Stomach (tissue), 9 donors: ENCODE measurements around the gene AP1M2. TPM values are rescaled to one million over a fixed set of nuclear protein-coding genes. Genes with fewer than 3 reads are reported as not detected.
A peak's percentile ranks its signal among the peaks of the same experiment; 100 is the strongest.

Source experiments
- DNase-seq, 2 donors: peaks; one replicate each; pipeline versions ENCODE4 v3.0.0 to v3.0.0-alpha.2; 2013 to 2019
- H3K27ac ChIP-seq, 5 donors: fragments of 200-600 bp in 4 of 5; sonication (generic) in 4 of 5; one replicate each; pipeline ENCODE4 v1.5.1; 2013 to 2019; ENCODE audit warnings: mild to moderate bottlenecking in 1 of 5, moderate library complexity in 1 of 5
- H3K27me3 ChIP-seq, 3 donors: fragments of 200-600 bp; sonication (generic); one replicate each; pipeline ENCODE4 v1.5.1; 2017 to 2019; ENCODE audit warnings: mixed run types in 1 of 3
- H3K36me3 ChIP-seq, 4 donors: fragments of 200-600 bp; sonication (generic); 1 replicate in 3 of 4; 2 replicates in 1 of 4; pipeline ENCODE4 v1.5.1; 2016 to 2019
- H3K4me1 ChIP-seq, 4 donors: fragments of 200-600 bp; sonication (generic); one replicate each; pipeline ENCODE4 v1.5.1; 2016 to 2019
- H3K4me3 ChIP-seq, 4 donors: fragments of 200-600 bp; sonication (generic) in 3 of 4; one replicate each; pipeline ENCODE4 v1.5.1; 2016 to 2019; ENCODE audit warnings: mild to moderate bottlenecking in 1 of 4
- H3K9me3 ChIP-seq, 4 donors: fragments of 200-600 bp; sonication (generic); one replicate each; pipeline ENCODE4 v1.5.1; 2016 to 2019
- EP300 ChIP-seq: sonication (generic); formaldehyde crosslinking; IDR thresholded peaks from one replicate; pipeline ENCODE4 v1.6.1; 2017; ENCODE audit warnings: antibody characterized with exemption
- POLR2A ChIP-seq, 4 donors: fragments of 450-650 bp; IDR thresholded peaks; one replicate each; pipeline ENCODE4 v1.6.1; 2016; ENCODE audit warnings: antibody characterized with exemption in 4 of 4, control low read depth in 2 of 4, mild to moderate bottlenecking in 1 of 4, moderate library complexity in 1 of 4
- POLR2AphosphoS5 ChIP-seq, 3 donors: sonication (generic); formaldehyde crosslinking; IDR thresholded peaks; one replicate each; pipeline ENCODE4 v1.6.1; 2016; ENCODE audit warnings: antibody characterized with exemption in 3 of 3
- WGBS, 5 donors: extraction: QIAGEN DNeasy Blood & Tissue Kit in 3 of 5; methylation state at CpG; one replicate each; pipeline versions ENCODE4 v1.1.5 to v1.1.7; 2013 to 2018; 5-methylcytosine and 5-hydroxymethylcytosine counted together
- intact Hi-C: fragments of 100-400 bp; cut with DNase I; formaldehyde crosslinking; loops from one replicate; pipeline ENCODE4 v1.15.1; 2023; ENCODE audit warnings: low total_unique reads
- polyA plus RNA-seq, 3 donors: library from polyadenylated mRNA; stranded (reverse); fragments of 200-250 nt; gene quantifications; one replicate each; pipeline ENCODE4 v1.2.3, GENCODE V29; 2013
- total RNA-seq, 5 donors: library from RNA; depleted of rRNA; stranded (reverse); fragments of >200 nt; gene quantifications; one replicate each; pipeline versions ENCODE4 v1.1.0 to v1.2.3, GENCODE V29; 2014 to 2016
- TF ChIP-seq, protein P1 (sequence below), 7 experiments: fragments of 450-650 bp in 4 of 7; fragments of 200-600 bp in 3 of 7; sonication (generic) in 3 of 7; IDR thresholded peaks; one replicate each; pipeline ENCODE4 v1.5.1; 2016 to 2019; ENCODE audit warnings: antibody characterized with exemption in 7 of 7, control low read depth in 2 of 7, mild to moderate bottlenecking in 1 of 7
- donor health status: healthy with polysubstance abuse.
- donor health status: Bipolar disorder and iron deficiency.
- donor health status: healthy.

AP1M2 gene
- total and polyA plus RNA-seq, 8 donors = 11.7 to 687 (median 68.3) TPM

GRCh38 chr19:10600149-10600548 is 13.0 kb upstream of the AP1M2 start:
- DNase-seq = no peak
- TF ChIP-seq EP300 = no peak
- TF ChIP-seq POLR2A (IDR thresholded peaks at IDR 0.05) = no peak
- TF ChIP-seq, protein P1, sequence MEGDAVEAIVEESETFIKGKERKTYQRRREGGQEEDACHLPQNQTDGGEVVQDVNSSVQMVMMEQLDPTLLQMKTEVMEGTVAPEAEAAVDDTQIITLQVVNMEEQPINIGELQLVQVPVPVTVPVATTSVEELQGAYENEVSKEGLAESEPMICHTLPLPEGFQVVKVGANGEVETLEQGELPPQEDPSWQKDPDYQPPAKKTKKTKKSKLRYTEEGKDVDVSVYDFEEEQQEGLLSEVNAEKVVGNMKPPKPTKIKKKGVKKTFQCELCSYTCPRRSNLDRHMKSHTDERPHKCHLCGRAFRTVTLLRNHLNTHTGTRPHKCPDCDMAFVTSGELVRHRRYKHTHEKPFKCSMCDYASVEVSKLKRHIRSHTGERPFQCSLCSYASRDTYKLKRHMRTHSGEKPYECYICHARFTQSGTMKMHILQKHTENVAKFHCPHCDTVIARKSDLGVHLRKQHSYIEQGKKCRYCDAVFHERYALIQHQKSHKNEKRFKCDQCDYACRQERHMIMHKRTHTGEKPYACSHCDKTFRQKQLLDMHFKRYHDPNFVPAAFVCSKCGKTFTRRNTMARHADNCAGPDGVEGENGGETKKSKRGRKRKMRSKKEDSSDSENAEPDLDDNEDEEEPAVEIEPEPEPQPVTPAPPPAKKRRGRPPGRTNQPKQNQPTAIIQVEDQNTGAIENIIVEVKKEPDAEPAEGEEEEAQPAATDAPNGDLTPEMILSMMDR (IDR thresholded peaks at IDR 0.05) = no peak
- no peak for TF ChIP-seq POLR2AphosphoS5 (IDR thresholded peaks at IDR 0.05)
- H3K4me3 ChIP-seq = no peak overlapping the region
- 94 to 97% (median 95%) methylated on average over 5 of the region's 5 CpGs for WGBS, 5 donors
- no peak overlapping the region for H3K27ac ChIP-seq
- no peaks in the 10 kb centered on the region for H3K9me3 ChIP-seq
- H3K27me3 ChIP-seq = no peaks in the 10 kb centered on the region
- H3K4me1 ChIP-seq = peaks cover 23 to 52% (median 46%) of the 10 kb centered on the region in 4 donors
- no peaks in the 10 kb centered on the region for H3K36me3 ChIP-seq
- intact Hi-C loops = no loop called here

DNA sequence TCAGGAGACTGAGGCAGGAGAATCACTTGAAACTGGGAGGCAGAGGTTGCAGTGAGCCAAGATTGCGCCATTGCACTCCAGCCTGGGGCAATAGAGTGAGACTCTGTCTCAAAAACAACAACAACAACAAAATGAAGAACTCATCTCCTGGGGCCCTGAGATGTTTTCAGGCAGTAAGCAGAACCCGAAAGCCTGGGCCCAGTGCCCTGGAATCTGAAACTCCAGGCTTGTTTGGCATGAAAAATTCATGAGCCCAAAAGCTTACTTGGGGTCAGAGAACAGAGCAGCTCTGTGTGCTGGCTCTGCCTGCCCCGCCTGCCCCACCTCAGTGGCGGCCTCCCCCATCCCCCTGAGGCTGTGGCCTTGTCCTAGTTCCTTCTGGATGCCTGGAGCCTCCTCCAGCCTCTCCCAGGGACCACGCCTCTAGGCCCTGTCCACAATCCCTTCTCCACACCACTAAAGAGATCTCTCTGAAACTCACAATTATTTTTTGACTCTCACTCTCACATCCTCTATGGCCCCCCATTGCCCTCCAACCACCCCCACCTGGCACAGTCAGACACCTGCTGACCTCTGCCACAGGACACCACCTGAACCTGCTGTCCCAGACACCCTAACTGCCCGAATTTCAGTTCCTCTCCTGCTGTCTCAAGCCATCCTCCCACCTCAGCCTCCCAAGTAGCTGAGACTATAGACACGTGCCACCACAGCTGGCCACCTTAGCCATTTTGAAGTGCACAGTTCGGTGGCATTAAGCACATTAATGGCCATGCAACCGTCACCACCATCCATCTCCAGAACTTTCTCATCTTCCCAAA is 6.9 kb upstream of the AP1M2 start:
- no peaks in the 10 kb centered on the region for H3K9me3 ChIP-seq
- DNase-seq = no peak
- H3K27ac ChIP-seq = peak overlapping the region in 3 of 5 donors; percentile 35 to 75 (median 36)
- peaks cover 0 to 40% (median 31%) of the 10 kb centered on the region in 4 donors for H3K4me1 ChIP-seq
- H3K36me3 ChIP-seq = no peaks in the 10 kb centered on the region
- intact Hi-C loops = no loop called here
- H3K27me3 ChIP-seq = peaks cover 0 to 3% (median 0%) of the 10 kb centered on the region in 3 donors
- TF ChIP-seq POLR2A (IDR thresholded peaks at IDR 0.05) = no peak
- no peak for TF ChIP-seq EP300
- TF ChIP-seq, protein P1 (IDR thresholded peaks at IDR 0.05) = no peak
- no peak for TF ChIP-seq POLR2AphosphoS5 (IDR thresholded peaks at IDR 0.05)
- no peak overlapping the region for H3K4me3 ChIP-seq
- 56 to 73% (median 68%) methylated on average over 9 of the region's 9 CpGs for WGBS, 5 donors

DNA sequence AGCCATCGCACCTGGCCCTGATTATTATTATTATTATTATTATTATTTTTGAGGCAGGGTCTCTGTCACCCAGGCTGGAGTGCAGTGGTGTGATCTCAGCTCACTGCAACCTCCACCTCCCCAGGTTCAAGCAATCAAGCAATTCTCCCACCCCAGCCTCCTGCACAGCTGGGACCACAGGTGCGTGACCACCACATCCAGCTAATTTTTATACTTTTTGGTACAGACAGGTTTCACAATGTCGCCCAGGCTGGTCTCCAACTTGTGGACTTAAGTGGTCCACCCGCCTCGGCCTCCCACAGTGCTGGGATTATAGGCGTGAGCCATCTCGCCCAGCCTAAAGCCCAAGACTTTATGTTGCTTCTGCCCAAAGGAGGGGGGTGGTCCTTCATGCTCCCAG is 6.0 kb upstream of the AP1M2 start:
- Histone ChIP-seq H3K27ac (peak overlapping the region in 3 of 5 donors; percentile 35 to 75 (median 36)), H3K4me3 (no peak overlapping the region), H3K9me3 (no peaks in the 10 kb centered on the region), H3K27me3 (peaks cover 0 to 12% (median 0%) of the 10 kb centered on the region in 3 donors), H3K4me1 (peaks cover 0 to 40% (median 31%) of the 10 kb centered on the region in 4 donors), H3K36me3 (no peaks in the 10 kb centered on the region)
- TF ChIP-seq EP300 (no peak), POLR2A (IDR thresholded peaks at IDR 0.05) (no peak), POLR2AphosphoS5 (IDR thresholded peaks at IDR 0.05) (no peak)
- TF ChIP-seq, protein P1 (IDR thresholded peaks at IDR 0.05) = no peak
- WGBS, 5 donors = 85 to 96% (median 95%) methylated on average over 7 of the region's 7 CpGs
- intact Hi-C loops = no loop called here
- no peak for DNase-seq

DNA sequence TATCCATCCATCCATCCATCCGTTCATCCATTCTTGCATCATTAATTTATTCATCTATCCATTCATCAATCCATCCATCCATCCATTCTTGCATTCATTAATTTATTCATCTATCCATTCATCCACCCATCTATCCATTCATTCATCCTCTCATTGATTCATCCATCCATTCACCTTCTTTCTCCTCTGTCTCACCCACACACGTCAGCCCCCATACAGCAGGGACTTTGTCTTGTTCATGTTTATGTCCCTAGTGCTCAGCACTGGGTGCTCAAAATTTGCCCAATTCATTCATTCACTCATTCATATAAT is 683 bp upstream of the AP1M2 start:
- Histone ChIP-seq H3K9me3 (no peaks in the 10 kb centered on the region), H3K27me3 (peaks cover 0 to 30% (median 0%) of the 10 kb centered on the region in 3 donors), H3K4me3 (no peak overlapping the region), H3K4me1 (peaks cover 0 to 10% (median 8%) of the 10 kb centered on the region in 4 donors), H3K36me3 (peaks cover 0 to 5% (median 0%) of the 10 kb centered on the region in 4 donors), H3K27ac (no peak overlapping the region)
- intact Hi-C loops = no loop called here
- no peak for TF ChIP-seq POLR2A (IDR thresholded peaks at IDR 0.05)
- TF ChIP-seq, protein P1 (IDR thresholded peaks at IDR 0.05) = no peak
- no peak for TF ChIP-seq POLR2AphosphoS5 (IDR thresholded peaks at IDR 0.05)
- TF ChIP-seq EP300 = no peak
- WGBS, 5 donors = 87 to 95% (median 94%) methylated on average over 2 of the region's 2 CpGs
- no peak for DNase-seq
